Forelimb muscle (tissue), 1 donor: ENCODE measurements around the gene VPS26A. TPM values are rescaled to one million over a fixed set of nuclear protein-coding genes. Genes with fewer than 3 reads are reported as not detected.

ENCODE experiments used
- DNase-seq: peaks from one replicate; pipeline ENCODE4 v3.0.0-alpha.2; 2013; ENCODE audit warnings: low read depth
- polyA plus RNA-seq: library from polyadenylated mRNA; unstranded; fragments of 120-200 nt; gene quantifications from one replicate; pipeline ENCODE4 v1.2.1, GENCODE V29; 2013; ENCODE audit not compliant: insufficient read length

The VPS26A gene
- polyA plus RNA-seq: 41.6 TPM

GRCh38 chr10:69123747-69124562, at the start of gene VPS26A:
VPS26A (plus strand) TSS chr10:69124178; CDS start chr10:69124278, 100 bp downstream.
- peak; percentile 85 for DNase-seq

- no peak for DNase-seq
These were observed 49.4 kb upstream of the VPS26A start for GRCh38 chr10:69074532-69074931.

DNA sequence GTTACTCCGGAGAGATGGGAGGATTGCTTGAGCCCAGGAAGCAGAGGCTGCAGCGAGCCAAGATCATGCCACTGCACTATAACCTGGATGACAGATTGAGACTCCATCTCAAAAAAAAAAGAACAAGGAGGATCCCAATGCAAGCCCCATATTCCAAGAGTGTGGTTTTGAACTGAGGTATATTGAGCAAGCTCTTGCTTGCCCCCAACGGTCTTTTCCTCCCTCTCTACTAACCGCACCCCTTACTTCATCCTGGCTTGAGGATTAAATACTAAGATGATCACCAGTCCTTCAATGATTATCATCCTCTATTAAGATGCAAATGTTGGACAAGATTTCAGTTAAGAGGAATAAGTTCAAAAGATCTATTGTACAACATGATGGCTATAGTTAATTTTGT, 48.5 kb upstream of the VPS26A start:
- DNase-seq: no peak

GRCh38 chr10:69078311-69078710, 45.7 kb upstream of the VPS26A start:
- DNase-seq: no peak

DNA sequence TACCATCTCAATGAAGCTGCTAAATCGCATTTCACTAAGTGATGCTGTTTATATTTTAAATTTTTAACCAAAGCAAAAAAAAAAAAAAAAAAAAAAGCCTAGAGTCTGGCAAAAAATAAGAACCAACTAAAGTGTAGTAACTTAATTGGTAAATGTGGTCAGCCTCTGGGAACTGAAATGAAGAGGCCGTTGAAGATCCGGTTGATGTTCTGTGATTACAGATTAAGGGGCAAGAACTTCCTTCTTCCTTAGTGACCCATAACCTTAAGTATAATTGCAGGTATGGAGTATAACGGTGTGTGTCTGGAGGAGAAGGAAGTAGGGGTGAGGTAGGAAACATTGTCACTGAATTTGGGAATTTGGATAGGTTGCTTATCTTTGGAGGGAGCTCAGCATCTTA, 43.8 kb upstream of the VPS26A start:
- DNase-seq: no peak

GRCh38 chr10:69086001-69086509, 37.9 kb upstream of the VPS26A start:
- DNase-seq: no peak

DNA sequence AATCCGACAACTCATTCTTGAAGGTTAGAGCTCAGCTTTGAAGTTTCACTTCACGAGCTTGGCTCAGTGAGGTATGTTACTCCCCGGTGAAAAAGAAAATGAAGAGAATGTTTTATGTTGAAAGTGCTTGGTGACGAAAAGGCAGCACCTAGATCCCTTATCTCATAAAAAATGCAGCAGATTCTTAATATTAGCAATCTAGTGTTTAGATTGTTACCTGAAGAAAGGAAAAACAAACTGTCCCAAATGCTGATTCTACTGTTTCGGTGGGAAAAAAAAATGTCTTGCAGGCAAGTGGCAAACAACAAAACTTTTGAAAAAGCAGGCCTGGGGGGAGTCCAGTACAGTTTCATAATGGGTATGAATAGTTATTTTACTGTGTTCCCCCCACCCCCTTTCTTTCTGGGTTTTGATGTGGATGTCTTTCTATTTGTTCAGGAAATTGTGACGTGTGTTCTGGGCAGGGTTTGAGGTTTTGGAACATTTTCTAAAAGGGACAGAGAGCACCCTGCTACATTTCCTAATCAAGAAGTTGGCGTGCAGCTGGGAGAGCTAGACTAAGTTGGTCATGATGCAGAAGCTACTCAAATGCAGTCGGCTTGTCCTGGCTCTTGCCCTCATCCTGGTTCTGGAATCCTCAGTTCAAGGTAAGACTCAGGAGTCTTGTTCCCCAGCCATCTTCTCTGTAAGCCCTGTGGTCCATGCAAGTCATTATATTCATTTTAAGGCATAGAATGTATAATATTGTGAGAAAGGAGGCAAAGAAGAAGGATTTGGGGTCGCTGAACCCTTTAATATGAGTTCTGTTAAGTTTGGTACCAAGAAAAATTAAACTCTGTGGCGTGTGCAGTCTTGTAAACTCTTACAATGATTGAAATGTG, 36.1 kb upstream of the VPS26A start, which contains the start of gene SRGN:
TSS of gene SRGN (plus strand) at position 514 of the 881 bp plus-strand sequence. CDS start at position 569, 55 bp downstream.
- DNase-seq: peak; percentile 47

DNA sequence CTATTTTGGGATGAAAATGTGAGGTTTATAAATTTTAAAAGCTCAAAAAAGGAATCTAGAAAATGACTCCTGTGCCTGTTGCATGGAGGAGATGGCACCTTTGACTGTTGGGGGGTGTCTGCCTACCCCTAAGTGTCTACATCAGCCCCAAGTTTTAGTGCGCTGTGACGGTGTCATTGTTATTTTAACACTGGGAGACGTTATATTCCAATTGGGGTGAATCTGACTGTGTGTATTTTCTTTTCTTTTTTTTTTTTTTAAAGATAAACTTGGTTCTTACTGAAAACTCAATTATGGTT, 35.6 kb upstream of the VPS26A start:
- no peak for DNase-seq

- DNase-seq: no peak
These were observed 35.0 kb upstream of the VPS26A start for GRCh38 chr10:69088801-69089501.

- no peak for DNase-seq
These were observed 34.1 kb upstream of the VPS26A start for GRCh38 chr10:69089638-69090599.

- no peak for DNase-seq
These were observed 33.3 kb upstream of the VPS26A start for GRCh38 chr10:69090685-69091084.

DNA sequence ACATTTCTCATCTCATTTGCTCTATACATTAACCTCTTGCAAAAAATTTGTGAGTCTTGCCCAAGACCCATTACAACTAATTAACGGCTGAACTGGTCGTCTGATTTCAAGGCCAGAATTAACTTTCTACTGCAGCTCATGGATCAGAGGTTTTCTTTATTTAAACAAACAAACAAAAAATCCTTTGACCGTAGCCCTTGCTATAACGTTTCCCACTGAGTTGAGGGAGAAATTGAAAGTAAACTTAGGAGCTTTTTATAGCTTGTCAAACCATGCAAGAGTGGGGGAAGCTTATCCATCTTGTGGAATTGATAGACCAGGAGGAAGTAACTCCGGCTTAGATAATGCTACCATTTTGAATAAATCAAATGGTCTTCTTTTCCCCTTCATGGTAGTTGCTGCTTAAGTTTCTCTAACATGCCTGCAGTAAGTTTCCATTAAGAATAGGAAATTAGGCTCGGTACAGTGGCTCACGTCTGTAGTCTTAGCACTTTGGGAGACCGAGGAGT, 32.8 kb upstream of the VPS26A start:
- DNase-seq: no peak

DNA sequence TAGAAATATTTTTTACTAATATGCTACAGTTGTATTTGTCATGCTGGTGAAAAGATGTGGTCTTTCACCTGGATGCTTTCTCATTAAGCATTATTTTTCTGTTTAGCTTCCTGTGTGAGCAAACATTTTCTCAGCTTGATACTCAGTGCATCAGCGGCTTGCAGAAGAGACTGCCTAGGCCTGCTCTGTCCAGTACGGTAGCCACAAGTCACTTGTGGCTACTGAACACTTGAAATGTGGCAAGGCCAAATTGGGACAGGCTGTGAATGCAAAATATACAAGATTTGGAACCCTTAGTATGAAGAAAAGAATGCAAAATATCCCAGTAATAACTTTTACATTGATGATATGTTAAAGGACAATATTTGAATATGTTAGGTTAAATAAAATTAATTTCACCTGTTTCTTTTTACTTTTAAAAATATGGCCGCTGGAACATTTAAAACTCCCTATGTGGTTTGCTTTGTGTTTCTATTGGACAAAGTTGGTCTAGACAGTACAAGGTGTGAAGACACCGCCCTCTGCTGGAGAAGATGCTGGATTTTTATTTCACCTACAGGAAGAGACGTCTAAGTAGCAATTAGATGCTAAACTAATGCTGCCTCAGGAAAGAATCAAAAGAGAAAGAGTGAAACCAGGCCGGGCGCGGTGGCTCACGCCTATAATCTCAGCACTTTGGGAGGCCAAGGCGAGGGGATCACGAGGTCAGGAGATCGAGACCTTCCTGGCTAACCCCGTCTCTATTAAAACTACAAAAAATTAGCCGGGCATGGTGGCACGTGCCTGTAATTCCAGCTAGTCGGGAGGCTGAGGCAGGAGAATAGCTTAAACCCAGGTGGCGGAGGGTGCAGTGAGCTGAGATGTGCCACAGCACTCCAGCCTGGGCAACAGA, 30.8 kb upstream of the VPS26A start:
- peak; percentile 56 for DNase-seq

DNA sequence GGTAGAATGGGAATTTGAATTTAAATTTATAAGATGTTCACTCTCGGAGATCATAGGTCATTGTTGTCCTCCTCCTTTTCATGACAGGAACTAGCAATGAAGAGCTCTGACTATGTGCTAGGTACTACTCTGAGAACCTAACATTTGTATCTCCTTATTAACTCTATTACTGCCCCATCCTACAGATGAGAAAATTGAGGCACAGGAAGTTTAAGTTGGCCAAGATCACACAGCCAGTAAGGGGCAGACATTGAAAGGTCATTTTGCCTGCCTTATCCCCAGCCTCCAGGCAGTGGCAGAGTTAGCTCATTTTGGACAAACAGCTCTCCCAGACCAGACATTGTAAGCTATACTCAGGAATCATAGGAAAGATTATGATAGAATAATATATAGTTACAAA, 30.0 kb upstream of the VPS26A start:
- DNase-seq: no peak

DNA sequence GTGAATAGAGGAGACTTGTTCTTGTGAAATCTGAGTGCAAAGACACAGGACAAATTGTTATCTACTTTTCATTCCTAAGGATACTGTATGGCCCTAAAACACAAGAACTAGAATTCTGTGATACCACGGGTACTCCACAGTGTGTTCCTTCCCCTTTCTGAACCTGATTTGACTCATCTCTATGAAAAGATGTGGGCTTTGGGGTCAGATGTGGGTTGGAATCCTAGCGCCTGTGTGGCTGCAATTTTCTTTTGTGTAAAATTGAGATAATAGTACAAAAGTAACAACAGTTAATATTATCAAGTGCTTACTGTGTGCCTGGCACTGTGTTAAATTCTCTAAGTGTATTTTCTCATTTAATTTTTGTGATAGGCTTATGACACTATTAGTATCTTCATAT, 27.9 kb upstream of the VPS26A start:
- no peak for DNase-seq

DNA sequence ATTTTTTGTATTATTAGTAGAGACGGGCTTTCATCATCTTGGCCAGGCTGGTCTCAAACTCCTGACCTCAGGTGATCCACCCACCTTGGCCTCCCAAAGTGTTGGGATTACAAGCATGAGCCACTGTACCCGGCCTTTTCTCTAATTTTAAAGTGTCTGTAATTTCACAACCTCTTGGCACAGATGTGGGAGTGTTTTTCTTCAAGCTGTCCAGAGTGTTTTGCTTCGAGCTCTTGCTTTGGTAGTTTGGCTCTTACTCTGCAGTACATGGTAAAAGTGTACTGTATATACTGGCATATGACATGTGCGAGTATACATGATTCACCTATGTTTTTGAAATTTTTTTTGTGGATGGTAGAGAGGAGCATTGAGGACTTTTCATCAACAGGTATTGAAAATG, 26.2 kb upstream of the VPS26A start:
- no peak for DNase-seq

DNA sequence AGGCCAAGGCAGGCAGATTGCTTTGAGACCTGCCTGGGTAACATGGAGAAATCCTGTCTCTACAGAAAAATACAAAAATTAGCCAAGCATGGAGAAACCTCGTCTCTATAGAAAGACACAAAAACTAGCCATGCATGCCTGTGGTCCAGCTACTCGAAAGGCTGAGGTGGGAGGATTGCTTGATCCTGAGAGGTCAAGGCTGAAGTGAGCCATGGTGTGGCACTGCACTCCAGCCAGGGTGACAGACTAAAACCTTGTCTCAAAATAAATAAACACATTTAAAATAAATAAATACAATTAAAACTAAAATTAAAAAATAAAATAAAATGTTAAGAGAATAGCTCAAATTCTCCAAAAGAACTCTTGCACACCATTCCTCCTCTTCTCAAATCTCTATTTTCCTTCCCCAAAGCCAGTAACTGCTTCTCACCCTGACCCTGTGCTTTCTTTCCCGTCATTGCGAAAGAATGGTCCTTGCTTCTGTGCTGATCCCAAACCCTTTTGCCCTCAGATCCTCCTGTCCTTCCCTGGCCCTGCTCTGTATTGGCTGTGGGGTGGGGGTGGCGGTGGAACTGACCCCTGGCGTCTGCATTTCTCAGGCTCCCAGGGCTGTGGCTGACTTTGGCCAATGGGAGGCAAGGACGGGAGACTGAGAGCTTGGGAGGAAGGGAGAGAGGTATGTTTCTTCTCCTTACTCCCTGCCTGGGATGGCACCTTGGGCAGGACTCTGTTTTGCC, 23.7 kb upstream of the VPS26A start:
- DNase-seq: no peak

DNA sequence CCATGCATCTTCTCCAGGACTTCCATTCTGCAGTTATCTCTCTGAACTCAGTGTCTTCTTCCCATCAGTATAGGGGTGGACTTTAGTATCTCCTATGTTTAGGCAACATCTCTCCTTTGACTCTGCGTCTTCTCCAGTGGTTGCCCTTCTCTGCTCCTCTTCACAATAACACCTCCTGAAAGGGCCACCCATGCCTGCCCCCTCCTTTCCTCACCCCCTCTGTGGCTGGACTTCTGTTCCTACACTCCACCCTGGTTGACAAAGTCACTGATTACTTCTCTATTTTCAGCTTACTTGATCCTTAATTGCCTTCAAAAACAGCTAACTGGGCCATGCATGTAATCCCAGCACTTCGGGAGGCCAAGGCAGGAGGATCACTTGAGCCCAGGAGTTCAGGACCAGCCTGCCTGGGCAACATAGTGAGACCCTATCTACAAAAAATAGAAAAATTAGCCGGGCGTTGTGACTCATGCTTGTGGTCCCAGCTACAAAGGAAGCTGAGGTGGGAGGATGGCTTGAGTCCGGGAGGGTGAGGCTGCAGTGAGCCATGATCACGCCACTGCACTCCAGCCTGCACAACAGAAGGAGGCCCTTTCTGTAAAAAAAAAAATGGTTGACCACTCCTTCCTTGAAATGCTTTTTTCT, 22.4 kb upstream of the VPS26A start:
- DNase-seq: no peak
